ENCODE measurements around the gene CAMK1G. TPM values are rescaled to one million over a fixed set of nuclear protein-coding genes. Genes with fewer than 3 reads are reported as not detected.

Gene CAMK1G
- polyA plus RNA-seq, 1 of the 3 experiments (the other 2 are of a cell fraction) = 15.1 TPM

DNA sequence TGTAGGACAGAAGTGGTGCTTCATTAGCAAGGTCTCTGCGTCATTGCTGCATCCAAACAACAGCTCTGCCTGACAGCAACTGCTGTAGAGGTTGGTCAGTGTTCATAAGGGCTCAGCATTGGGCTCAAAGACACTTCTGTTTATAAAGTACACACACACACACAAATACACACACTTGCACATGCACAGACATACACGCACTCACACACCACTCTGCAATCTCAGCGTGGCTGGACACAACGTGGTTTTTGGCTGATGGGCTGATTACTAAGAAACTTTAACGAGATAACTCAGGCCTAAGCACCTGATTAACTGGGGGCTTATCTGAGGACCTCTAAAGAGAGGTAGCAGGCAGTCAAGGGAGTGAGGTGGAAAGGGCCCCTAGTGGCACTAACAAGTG, 20.4 kb downstream of the CAMK1G start:
- no peak overlapping the region for H3K4me2 ChIP-seq
- H3K27me3 ChIP-seq (ENCODE audit: insufficient read depth) = no peaks in the 10 kb centered on the region
- H4K20me1 ChIP-seq (ENCODE audit: insufficient read depth) = no peaks in the 10 kb centered on the region
- H3K79me2 ChIP-seq (ENCODE audit: insufficient read depth) = no peaks in the 10 kb centered on the region
- peaks cover 5 to 62% of the 10 kb centered on the region in 2 experiments for H3K36me3 ChIP-seq (replicated peaks in 1 of 2; ENCODE audit: control insufficient read depth in 1 of 2, insufficient read depth in 2 of 2, low read length in 1 of 2)
- no peaks in the 10 kb centered on the region for H3K9me2 ChIP-seq
- POLR2A ChIA-PET = no interaction called here
- CTCF ChIA-PET = interaction anchor here (2.1 to 6.4 kb wide), 6 partner anchors 13 to 89 kb away, joined by 7 to 35 read pairs (median 13); no protein-coding TSS in a partner anchor
- no peak overlapping the region for H2AFZ ChIP-seq (ENCODE audit: low read depth)
- 94% methylated on average over 5 of the region's 5 CpGs for WGBS (ENCODE audit: low lambda C conversion rate)
- TF ChIP-seq JUND (IDR thresholded peaks at IDR 0.05) = no peak
- TF ChIP-seq NRF1 (IDR thresholded peaks at IDR 0.05; ENCODE audit: low read depth, low read length) = no peak
- no peak for TF ChIP-seq SMC3 (IDR thresholded peaks at IDR 0.05; ENCODE audit: low read depth, low read length)
- TF ChIP-seq FOSL2 (IDR thresholded peaks at IDR 0.05; ENCODE audit: borderline replicate concordance, low read depth) = no peak
- TF ChIP-seq NFIC (IDR thresholded peaks at IDR 0.05; ENCODE audit: borderline replicate concordance) = no peak
- no peak for TF ChIP-seq RCOR1 (IDR thresholded peaks at IDR 0.05; ENCODE audit: low read length)
- TF ChIP-seq FOXM1 (IDR thresholded peaks at IDR 0.05; ENCODE audit: low read depth) = no peak
- no peak for TF ChIP-seq MXI1 (IDR thresholded peaks at IDR 0.05; ENCODE audit: low read depth, low read length)
- no peak for TF ChIP-seq RAD21 (IDR thresholded peaks at IDR 0.05; ENCODE audit: low read length)
- no peak for TF ChIP-seq CHD2 (IDR thresholded peaks at IDR 0.05; ENCODE audit: low read length, partially characterized antibody)
- TF ChIP-seq, protein P1, sequence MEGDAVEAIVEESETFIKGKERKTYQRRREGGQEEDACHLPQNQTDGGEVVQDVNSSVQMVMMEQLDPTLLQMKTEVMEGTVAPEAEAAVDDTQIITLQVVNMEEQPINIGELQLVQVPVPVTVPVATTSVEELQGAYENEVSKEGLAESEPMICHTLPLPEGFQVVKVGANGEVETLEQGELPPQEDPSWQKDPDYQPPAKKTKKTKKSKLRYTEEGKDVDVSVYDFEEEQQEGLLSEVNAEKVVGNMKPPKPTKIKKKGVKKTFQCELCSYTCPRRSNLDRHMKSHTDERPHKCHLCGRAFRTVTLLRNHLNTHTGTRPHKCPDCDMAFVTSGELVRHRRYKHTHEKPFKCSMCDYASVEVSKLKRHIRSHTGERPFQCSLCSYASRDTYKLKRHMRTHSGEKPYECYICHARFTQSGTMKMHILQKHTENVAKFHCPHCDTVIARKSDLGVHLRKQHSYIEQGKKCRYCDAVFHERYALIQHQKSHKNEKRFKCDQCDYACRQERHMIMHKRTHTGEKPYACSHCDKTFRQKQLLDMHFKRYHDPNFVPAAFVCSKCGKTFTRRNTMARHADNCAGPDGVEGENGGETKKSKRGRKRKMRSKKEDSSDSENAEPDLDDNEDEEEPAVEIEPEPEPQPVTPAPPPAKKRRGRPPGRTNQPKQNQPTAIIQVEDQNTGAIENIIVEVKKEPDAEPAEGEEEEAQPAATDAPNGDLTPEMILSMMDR (IDR thresholded peaks at IDR 0.05) = no peak
- TF ChIP-seq, protein P2, sequence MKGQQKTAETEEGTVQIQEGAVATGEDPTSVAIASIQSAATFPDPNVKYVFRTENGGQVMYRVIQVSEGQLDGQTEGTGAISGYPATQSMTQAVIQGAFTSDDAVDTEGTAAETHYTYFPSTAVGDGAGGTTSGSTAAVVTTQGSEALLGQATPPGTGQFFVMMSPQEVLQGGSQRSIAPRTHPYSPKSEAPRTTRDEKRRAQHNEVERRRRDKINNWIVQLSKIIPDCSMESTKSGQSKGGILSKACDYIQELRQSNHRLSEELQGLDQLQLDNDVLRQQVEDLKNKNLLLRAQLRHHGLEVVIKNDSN (IDR thresholded peaks at IDR 0.05; ENCODE audit: borderline replicate concordance, low read depth) = no peak
- no peak for TF ChIP-seq EZH2phosphoT487 (IDR thresholded peaks at IDR 0.05; ENCODE audit: borderline replicate concordance, low read depth)
- no peak for TF ChIP-seq GATA2 (CRISPR knock-in tag; IDR thresholded peaks at IDR 0.05)
- peaks cover 0 to 29% of the 10 kb centered on the region in 2 experiments; a peak in 3 of 4 replicates for H3K4me1 ChIP-seq (ENCODE audit: control insufficient read depth in 1 of 2, insufficient read depth in 2 of 2, low read depth in 1 of 2, low read length in 1 of 2)
- DNase-seq = no peak
- no peaks in the 10 kb centered on the region for H3K9me3 ChIP-seq
- H3K9ac ChIP-seq = no peak overlapping the region
- H3F3A ChIP-seq (replicated peaks; ENCODE audit: insufficient read depth) = peaks cover 26% of the 10 kb centered on the region
- no peak overlapping the region for H3K27ac ChIP-seq (ENCODE audit: low read depth in 2 of 2, low read length in 1 of 2)
- H3K4me3 ChIP-seq (ENCODE audit: low read depth in 2 of 2, low read length in 1 of 2) = no peak overlapping the region

DNA sequence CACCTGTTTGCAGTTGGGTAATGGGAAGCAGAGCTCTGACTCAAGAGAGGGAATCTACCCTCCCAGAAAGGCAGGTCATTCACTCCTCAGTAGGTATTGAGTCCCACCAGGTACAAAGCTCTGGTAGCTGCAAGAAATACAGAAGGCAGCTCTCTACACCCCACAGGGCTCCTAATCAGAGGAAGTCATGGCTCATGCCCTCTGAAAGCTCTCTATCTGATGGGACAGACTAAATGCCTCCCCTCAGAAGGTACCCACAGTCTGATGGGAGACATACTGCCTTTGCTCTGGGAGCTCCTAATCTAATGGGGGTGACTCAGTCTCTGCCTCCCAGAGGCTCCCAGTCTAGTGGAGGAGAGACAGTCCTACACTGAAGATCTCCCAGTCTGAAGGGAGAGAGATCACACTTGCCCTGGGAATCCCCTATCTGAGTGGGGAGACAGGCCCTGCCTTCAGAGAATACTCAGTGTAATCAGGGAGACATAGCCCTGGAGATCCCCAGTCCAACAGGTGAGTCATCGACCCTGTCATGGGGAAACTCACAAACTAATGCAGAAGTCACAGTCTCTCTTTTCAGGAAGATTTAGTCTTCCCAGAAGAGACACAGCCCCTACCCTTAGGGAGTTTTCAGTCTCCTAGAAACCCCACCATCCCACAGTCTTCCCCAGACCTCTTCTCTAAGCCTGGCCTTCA, 23.7 kb downstream of the CAMK1G start:
- ChIA-PET POLR2A (interaction anchor here (0.6 kb wide), 1 partner anchor 70 kb away, joined by 3 read pairs; no protein-coding TSS in a partner anchor), CTCF (interaction anchor here (0.5 to 6.4 kb wide), 10 partner anchors 14 to 86 kb away, joined by 3 to 35 read pairs (median 6); no protein-coding TSS in a partner anchor)
- Histone ChIP-seq H3K27ac (ENCODE audit: low read depth in 2 of 2, low read length in 1 of 2) (peak overlapping the region in 1 of 2 experiments; percentile 38; a peak in 2 of 4 replicates), H3K36me3 (replicated peaks in 1 of 2; ENCODE audit: control insufficient read depth in 1 of 2, insufficient read depth in 2 of 2, low read length in 1 of 2) (peaks cover 5 to 82% of the 10 kb centered on the region in 2 experiments), H3K4me2 (no peak overlapping the region), H2AFZ (ENCODE audit: low read depth) (no peak overlapping the region), H3K9ac (no peak overlapping the region), H3K9me3 (no peaks in the 10 kb centered on the region), H3K4me3 (ENCODE audit: low read depth in 2 of 2, low read length in 1 of 2) (no peak overlapping the region), H3K9me2 (no peaks in the 10 kb centered on the region), H3K27me3 (ENCODE audit: insufficient read depth) (no peaks in the 10 kb centered on the region), H3K79me2 (ENCODE audit: insufficient read depth) (no peaks in the 10 kb centered on the region), H3K4me1 (ENCODE audit: control insufficient read depth in 1 of 2, insufficient read depth in 2 of 2, low read depth in 1 of 2, low read length in 1 of 2) (peaks cover 0 to 8% of the 10 kb centered on the region in 2 experiments; a peak in 2 of 4 replicates), H4K20me1 (ENCODE audit: insufficient read depth) (no peaks in the 10 kb centered on the region), H3F3A (replicated peaks; ENCODE audit: insufficient read depth) (peaks cover 4% of the 10 kb centered on the region)
- TF ChIP-seq RFX5 (IDR thresholded peaks at IDR 0.05; ENCODE audit: low read length) (no peak), FOXM1 (IDR thresholded peaks at IDR 0.05; ENCODE audit: low read depth) (no peak), NFIC (IDR thresholded peaks at IDR 0.05; ENCODE audit: borderline replicate concordance) (0 out of 2 replicates have a peak, but pooled peaks have one; percentile 11), JUND (IDR thresholded peaks at IDR 0.05) (peak; percentile 34; the same call in 1 of the 2 replicates), MXI1 (IDR thresholded peaks at IDR 0.05; ENCODE audit: low read depth, low read length) (no peak), TAF1 (IDR thresholded peaks at IDR 0.05; ENCODE audit: borderline replicate concordance, low read depth, low read length) (no peak), TCF12 (IDR thresholded peaks at IDR 0.05) (no peak), RAD21 (IDR thresholded peaks at IDR 0.05; ENCODE audit: low read length) (no peak), EZH2phosphoT487 (IDR thresholded peaks at IDR 0.05; ENCODE audit: borderline replicate concordance, low read depth) (no peak), FOSL2 (IDR thresholded peaks at IDR 0.05; ENCODE audit: borderline replicate concordance, low read depth) (peak; percentile 52; the same call in 1 of the 2 replicates)
- TF ChIP-seq, protein P3, sequence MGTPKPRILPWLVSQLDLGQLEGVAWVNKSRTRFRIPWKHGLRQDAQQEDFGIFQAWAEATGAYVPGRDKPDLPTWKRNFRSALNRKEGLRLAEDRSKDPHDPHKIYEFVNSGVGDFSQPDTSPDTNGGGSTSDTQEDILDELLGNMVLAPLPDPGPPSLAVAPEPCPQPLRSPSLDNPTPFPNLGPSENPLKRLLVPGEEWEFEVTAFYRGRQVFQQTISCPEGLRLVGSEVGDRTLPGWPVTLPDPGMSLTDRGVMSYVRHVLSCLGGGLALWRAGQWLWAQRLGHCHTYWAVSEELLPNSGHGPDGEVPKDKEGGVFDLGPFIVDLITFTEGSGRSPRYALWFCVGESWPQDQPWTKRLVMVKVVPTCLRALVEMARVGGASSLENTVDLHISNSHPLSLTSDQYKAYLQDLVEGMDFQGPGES (IDR thresholded peaks at IDR 0.05; ENCODE audit: low read depth, low read length) = no peak
- TF ChIP-seq, protein P4, sequence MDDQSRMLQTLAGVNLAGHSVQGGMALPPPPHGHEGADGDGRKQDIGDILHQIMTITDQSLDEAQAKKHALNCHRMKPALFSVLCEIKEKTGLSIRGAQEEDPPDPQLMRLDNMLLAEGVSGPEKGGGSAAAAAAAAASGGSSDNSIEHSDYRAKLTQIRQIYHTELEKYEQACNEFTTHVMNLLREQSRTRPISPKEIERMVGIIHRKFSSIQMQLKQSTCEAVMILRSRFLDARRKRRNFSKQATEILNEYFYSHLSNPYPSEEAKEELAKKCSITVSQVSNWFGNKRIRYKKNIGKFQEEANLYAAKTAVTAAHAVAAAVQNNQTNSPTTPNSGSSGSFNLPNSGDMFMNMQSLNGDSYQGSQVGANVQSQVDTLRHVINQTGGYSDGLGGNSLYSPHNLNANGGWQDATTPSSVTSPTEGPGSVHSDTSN (IDR thresholded peaks at IDR 0.05) = no peak
- DNase-seq = no peak
- WGBS (ENCODE audit: low lambda C conversion rate) = no CpG with 5 or more reads among the region's 1 CpG

All from SK-N-SH (cell line).